Measurements from ENCODE around the gene OR10A3. TPM values are rescaled to one million over a fixed set of nuclear protein-coding genes. Genes with fewer than 3 reads are reported as not detected.

Gene OR10A3
- total and polyA plus RNA-seq, 7 donors = not detected

DNA sequence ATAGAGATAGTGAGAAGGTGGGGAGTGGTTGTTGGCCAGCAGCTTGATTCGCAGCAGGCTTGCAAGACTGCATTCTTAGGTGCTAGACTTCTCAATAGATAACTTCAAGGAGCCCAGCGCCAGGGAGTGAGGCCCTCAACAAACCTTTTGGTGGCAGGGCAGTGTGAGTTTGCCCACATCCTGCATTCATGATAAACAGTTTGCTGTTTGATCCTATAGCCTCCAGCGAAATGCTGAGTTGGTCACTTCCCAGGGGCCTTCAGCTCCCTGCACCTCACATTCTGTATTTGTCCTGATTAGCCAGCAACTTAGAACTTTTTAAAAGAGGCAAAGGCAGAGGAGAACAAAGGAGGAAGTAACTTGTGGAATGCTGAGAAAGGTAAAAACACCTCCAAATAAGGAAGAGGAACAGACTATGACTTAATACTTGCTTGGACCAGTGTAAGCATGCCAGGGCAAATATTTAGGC lies 35.5 kb downstream of the OR10A3 start:
- Histone ChIP-seq H3K4me3 (no peak overlapping the region), H3K36me3 (ENCODE audit: insufficient read depth in 1 of 2, low read depth in 1 of 2) (no peaks in the 10 kb centered on the region), H3K9me3 (no peaks in the 10 kb centered on the region), H3K27me3 (ENCODE audit: insufficient read depth in 3 of 3, low read length in 2 of 3) (peaks cover 0 to 4% (median 2%) of the 10 kb centered on the region in 3 donors), H3K4me1 (no peaks in the 10 kb centered on the region), H3K27ac (no peak overlapping the region)
- 53 to 65% (median 60%) methylated on average over 3 of the region's 3 CpGs for WGBS, 3 donors
- TF ChIP-seq, protein P1, sequence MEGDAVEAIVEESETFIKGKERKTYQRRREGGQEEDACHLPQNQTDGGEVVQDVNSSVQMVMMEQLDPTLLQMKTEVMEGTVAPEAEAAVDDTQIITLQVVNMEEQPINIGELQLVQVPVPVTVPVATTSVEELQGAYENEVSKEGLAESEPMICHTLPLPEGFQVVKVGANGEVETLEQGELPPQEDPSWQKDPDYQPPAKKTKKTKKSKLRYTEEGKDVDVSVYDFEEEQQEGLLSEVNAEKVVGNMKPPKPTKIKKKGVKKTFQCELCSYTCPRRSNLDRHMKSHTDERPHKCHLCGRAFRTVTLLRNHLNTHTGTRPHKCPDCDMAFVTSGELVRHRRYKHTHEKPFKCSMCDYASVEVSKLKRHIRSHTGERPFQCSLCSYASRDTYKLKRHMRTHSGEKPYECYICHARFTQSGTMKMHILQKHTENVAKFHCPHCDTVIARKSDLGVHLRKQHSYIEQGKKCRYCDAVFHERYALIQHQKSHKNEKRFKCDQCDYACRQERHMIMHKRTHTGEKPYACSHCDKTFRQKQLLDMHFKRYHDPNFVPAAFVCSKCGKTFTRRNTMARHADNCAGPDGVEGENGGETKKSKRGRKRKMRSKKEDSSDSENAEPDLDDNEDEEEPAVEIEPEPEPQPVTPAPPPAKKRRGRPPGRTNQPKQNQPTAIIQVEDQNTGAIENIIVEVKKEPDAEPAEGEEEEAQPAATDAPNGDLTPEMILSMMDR (IDR thresholded peaks at IDR 0.05) = no peak
- intact Hi-C loops (cut with DNase I) = no loop called here
- ATAC-seq (no peak), DNase-seq (no peak)

DNA sequence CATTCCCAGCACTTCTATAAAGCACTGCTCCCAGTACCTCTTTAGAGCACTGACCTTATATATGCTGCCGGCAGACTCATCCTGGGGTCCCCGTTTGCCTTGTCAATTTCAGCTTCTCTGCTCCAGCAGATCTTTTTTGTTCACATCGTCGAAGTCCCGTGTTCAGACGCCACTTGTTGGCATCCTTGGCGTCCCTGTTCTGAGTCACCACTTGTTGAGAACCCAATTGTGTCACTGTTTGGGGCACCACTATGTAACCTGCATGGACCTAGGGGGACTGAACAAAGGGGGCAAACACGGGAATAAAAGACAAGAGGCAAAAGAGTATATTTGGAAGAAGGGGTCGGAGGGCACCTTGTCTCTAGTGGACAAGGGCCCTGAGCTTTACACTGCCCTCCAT lies 36.0 kb downstream of the OR10A3 start:
- Histone ChIP-seq H3K4me1 (no peaks in the 10 kb centered on the region), H3K27me3 (ENCODE audit: insufficient read depth in 3 of 3, low read length in 2 of 3) (peaks cover 0 to 4% (median 2%) of the 10 kb centered on the region in 3 donors), H3K27ac (no peak overlapping the region), H3K9me3 (no peaks in the 10 kb centered on the region), H3K36me3 (ENCODE audit: insufficient read depth in 1 of 2, low read depth in 1 of 2) (no peaks in the 10 kb centered on the region), H3K4me3 (no peak overlapping the region)
- ATAC-seq (no peak), DNase-seq (no peak)
- 68 to 75% (median 71%) methylated on average over 9 of the region's 9 CpGs for WGBS, 3 donors
- TF ChIP-seq, protein P1 (IDR thresholded peaks at IDR 0.05) = no peak
- intact Hi-C loops (cut with DNase I) = no loop called here

DNA sequence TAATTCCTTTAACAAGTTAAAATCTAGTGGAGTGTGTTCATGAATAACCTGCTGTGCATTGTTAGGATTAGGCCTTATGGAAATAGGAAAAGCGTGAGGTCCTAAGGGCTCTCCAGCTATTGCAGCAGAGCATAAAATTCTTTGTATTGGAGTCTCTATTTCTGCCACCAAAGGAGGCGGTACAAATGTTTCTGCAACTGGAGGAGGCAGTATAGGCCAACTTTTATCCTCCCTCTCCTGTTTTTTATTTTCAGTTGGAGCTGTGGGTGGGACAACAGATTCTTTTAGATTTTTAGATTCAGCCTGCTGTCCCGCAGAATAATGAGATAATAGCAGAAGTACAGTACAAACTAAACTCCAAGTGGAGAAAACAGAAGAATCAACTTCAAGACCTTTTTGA lies 36.6 kb downstream of the OR10A3 start:
- H3K27ac ChIP-seq = no peak overlapping the region

DNA sequence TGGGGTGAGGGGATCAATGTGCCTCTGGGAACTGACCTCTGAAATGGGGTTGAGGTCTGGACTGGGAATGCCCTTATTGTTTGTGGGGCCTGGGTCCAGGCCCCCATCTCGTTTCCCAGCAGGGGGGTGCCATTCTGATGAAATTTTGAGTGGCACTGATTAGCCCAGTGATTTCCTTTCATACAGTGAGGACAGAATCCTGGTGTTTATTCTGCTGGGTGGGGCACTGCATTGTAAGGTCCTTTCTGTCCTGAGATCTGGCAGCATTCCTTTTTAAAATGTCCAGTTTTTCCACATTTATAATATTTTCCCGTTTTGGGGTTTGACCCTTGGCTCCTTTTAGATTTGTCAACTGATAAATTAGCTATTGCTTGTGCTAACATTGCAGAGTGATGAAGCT lies 37.6 kb downstream of the OR10A3 start:
- intact Hi-C loops (cut with DNase I) = no loop called here
- H3K9me3 ChIP-seq = no peaks in the 10 kb centered on the region
- no peak overlapping the region for H3K4me3 ChIP-seq
- TF ChIP-seq, protein P1 (IDR thresholded peaks at IDR 0.05) = no peak
- ATAC-seq (no peak), DNase-seq (no peak)
- H3K4me1 ChIP-seq = no peaks in the 10 kb centered on the region
- H3K27ac ChIP-seq = no peak overlapping the region
- no peaks in the 10 kb centered on the region for H3K36me3 ChIP-seq (ENCODE audit: insufficient read depth in 1 of 2, low read depth in 1 of 2)
- peaks cover 0 to 4% (median 2%) of the 10 kb centered on the region in 3 donors for H3K27me3 ChIP-seq (ENCODE audit: insufficient read depth in 3 of 3, low read length in 2 of 3)
- WGBS, 3 donors = 24 to 36% (median 30%) methylated on average over 2 of the region's 2 CpGs

More for the DNA sequence above, 36.6 kb downstream of the OR10A3 start:
- Histone ChIP-seq H3K36me3 (ENCODE audit: insufficient read depth in 1 of 2, low read depth in 1 of 2) (no peaks in the 10 kb centered on the region), H3K27me3 (ENCODE audit: insufficient read depth in 3 of 3, low read length in 2 of 3) (peaks cover 0 to 4% (median 2%) of the 10 kb centered on the region in 3 donors), H3K4me3 (no peak overlapping the region), H3K4me1 (no peaks in the 10 kb centered on the region), H3K9me3 (no peaks in the 10 kb centered on the region)
- TF ChIP-seq, protein P1 (IDR thresholded peaks at IDR 0.05) = no peak
- DNase-seq (no peak), ATAC-seq (no peak)
- intact Hi-C loops (cut with DNase I) = no loop called here
- WGBS, 3 donors = 27 to 50% (median 46%) methylated on average over 3 of the region's 3 CpGs

DNA sequence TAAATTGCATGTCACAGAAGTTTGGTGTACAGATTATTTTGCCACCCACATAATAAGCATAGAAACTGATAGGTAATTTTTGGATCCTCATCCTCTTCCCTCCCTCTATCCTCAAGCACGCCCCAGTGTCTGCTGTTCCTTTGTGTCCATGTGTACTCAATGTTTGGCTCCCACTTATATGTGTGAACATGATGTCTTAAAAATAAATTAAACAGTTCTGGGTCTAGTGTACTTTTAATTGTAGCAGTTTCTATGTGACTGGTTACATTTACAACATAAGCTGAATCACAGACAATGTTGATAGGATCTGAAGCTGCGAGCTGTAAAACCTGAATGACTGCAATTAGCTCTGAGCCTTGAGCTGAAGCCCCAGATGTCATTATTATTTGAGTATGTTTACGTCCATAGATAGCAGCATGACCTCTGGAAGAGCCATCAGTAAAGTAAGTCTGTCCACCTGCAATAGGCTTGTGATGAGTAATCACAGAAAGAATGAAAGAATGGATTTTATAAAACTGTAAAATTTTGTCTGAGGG lies 40.1 kb downstream of the OR10A3 start:
- intact Hi-C loops (cut with DNase I) = no loop called here
- no peaks in the 10 kb centered on the region for H3K4me1 ChIP-seq

More for the DNA sequence above, 40.1 kb downstream of the OR10A3 start:
- Histone ChIP-seq H3K27ac (no peak overlapping the region), H3K4me3 (no peak overlapping the region), H3K36me3 (ENCODE audit: insufficient read depth in 1 of 2, low read depth in 1 of 2) (no peaks in the 10 kb centered on the region), H3K9me3 (no peaks in the 10 kb centered on the region), H3K27me3 (ENCODE audit: insufficient read depth in 3 of 3, low read length in 2 of 3) (peaks cover 0 to 4% (median 0%) of the 10 kb centered on the region in 3 donors)
- TF ChIP-seq, protein P1 (IDR thresholded peaks at IDR 0.05) = no peak
- no peak for ATAC-seq
- DNase-seq = no peak
- 41 to 54% (median 50%) methylated on average over 3 of the region's 3 CpGs for WGBS, 3 donors
